Effector memory CD4-positive, alpha-beta T cell (primary cell): ENCODE measurements around the gene ATAD3A.
"Not testable (repeated sequence)": the region's sequence is repeated elsewhere in the genome, so short reads cannot be mapped to it uniquely, and the experiment has no call there.

Experiments used
- DNase-seq, 3 donors: peaks; one replicate each; pipeline ENCODE4 v3.0.0-alpha.2; 2020
- H3K27ac ChIP-seq: 2 replicates; pipeline ENCODE4 v1.7.0; 2013; ENCODE audit warnings: mild to moderate bottlenecking, low read length, moderate library complexity; ENCODE audit not compliant: insufficient read depth, poor library complexity, severe bottlenecking
- H3K27me3 ChIP-seq: replicated peaks from 2 replicates; pipeline ENCODE4 v1.7.0; 2013; ENCODE audit warnings: mild to moderate bottlenecking, low read length; ENCODE audit not compliant: insufficient read depth, control insufficient read depth, poor library complexity, severe bottlenecking
- H3K36me3 ChIP-seq: 2 replicates; pipeline ENCODE4 v1.7.0; 2013; ENCODE audit warnings: mild to moderate bottlenecking, low read length, moderate library complexity; ENCODE audit not compliant: control insufficient read depth, insufficient read depth
- H3K4me1 ChIP-seq: 2 replicates; pipeline ENCODE4 v1.7.0; 2013; ENCODE audit warnings: low read length, mild to moderate bottlenecking; ENCODE audit not compliant: control insufficient read depth, insufficient read depth, poor library complexity, severe bottlenecking
- H3K4me3 ChIP-seq: 2 replicates; pipeline ENCODE4 v1.7.0; 2013; ENCODE audit warnings: low read length, low read depth, mild to moderate bottlenecking; ENCODE audit not compliant: insufficient read depth, poor library complexity, severe bottlenecking
- H3K9me3 ChIP-seq: 2 replicates; pipeline ENCODE4 v1.7.0; 2013; ENCODE audit warnings: mild to moderate bottlenecking, low read length, moderate library complexity; ENCODE audit not compliant: control insufficient read depth

Gene ATAD3A

DNA sequence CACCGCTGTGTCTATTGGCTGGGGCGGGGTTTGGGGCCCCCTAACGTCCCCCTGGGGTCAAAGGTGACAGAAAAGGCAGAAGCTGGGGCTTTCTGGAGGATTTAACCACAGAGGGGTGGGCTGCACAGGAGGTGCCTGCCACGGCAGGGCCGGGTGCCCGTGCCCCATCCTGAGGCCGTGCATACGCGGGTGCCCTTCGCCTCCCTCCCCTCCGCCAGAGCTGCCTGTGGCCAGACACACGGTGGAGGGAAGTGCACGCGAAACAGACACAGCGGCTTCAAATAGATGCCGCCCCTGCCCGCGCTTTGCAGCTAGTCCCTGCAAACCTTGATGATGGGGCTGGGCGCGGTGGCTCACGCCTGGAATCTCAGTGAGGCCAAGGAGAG lies 2.5 kb upstream of the ATAD3A start:
- DNase-seq, H3K9me3 ChIP-seq, H3K27me3 ChIP-seq, H3K4me1 ChIP-seq, H3K4me3 ChIP-seq, H3K27ac ChIP-seq, H3K36me3 ChIP-seq: not testable (repeated sequence)

DNA sequence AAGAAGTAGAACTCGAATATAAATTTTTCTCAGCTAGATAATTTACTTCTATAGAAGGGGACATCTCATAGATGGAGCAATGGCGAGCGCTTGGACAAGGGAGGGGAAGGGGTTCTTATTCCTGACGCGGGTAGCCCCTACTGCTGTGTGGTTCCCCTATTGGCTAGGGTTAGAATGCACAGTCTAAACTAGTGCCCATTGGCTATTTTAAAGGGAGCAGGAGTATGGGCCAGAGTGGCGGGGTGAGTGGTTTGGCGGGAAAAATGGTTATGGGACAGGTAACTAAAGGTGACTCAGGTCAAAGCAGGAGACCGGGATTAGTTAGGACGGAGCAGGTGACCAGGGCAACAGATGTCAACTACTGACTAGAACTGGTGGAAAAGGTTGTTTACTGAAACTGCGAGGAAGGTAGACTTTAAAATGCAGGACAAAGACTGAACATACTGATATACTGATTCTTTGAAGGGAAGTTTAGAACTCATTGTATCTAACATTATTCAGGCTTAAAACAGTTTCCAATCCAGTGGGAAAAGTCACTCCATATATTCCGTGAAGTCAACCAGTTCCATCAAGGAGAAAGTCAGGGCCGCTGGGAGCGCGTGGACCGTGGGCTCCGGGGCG lies 940 bp upstream of the ATAD3A start:
- H3K36me3 ChIP-seq = no peaks in the 10 kb centered on the region
- H3K4me3 ChIP-seq = peak overlapping the region; percentile 86
- no peaks in the 10 kb centered on the region for H3K9me3 ChIP-seq
- peaks cover 6% of the 10 kb centered on the region for H3K4me1 ChIP-seq
- peak overlapping the region; percentile 93 for H3K27ac ChIP-seq
- no peak for DNase-seq
- H3K27me3 ChIP-seq = no peaks in the 10 kb centered on the region

DNA sequence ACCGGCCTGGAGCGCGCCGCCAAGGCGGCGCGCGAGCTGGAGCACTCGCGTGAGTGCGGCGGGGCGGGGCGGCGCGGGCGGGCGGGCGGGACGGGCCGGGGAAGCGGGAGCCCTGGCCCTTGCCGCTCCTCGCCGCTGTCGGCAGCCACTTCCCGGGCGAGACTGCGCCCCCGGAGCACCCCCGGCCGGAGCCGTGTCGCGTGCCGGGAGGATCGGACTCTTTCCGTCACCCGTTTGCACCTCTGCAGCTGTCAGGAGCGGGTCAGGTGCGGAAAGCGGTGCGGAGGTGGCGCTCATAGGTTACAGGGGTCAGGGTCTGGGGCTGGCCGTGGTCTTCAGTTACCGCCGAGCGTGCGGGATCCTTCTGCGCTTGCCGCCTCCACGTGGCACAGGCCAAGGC lies 463 bp downstream of the ATAD3A start:
- not testable (repeated sequence) for H3K9me3 ChIP-seq, H3K27ac ChIP-seq, H3K27me3 ChIP-seq, H3K4me3 ChIP-seq, H3K36me3 ChIP-seq, H3K4me1 ChIP-seq
- DNase-seq = peak in 2 of 3 donors; percentile 8 to 11

DNA sequence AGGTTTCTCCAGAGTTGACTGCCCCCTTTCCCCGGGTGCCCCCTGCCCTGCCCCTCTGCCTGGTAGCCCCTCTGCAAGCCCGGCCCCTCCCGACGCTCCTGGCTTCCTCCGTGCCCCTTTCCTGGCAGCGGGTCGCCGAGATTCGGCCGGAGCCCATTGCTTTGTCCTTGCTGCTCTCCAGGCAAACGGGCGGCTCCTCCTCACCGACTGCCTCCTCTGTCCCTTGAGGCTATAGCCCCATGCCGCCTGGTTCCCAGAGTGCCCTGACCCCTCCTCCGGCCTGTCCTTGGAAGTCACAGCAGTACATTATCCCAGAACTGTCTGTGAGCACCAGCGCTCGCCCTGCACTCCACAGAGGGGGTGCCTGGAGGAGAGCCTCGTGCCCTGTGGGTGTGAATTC lies 1.7 kb downstream of the ATAD3A start:
- H3K36me3 ChIP-seq, DNase-seq, H3K4me3 ChIP-seq, H3K27ac ChIP-seq, H3K9me3 ChIP-seq, H3K27me3 ChIP-seq, H3K4me1 ChIP-seq: not testable (repeated sequence)

DNA sequence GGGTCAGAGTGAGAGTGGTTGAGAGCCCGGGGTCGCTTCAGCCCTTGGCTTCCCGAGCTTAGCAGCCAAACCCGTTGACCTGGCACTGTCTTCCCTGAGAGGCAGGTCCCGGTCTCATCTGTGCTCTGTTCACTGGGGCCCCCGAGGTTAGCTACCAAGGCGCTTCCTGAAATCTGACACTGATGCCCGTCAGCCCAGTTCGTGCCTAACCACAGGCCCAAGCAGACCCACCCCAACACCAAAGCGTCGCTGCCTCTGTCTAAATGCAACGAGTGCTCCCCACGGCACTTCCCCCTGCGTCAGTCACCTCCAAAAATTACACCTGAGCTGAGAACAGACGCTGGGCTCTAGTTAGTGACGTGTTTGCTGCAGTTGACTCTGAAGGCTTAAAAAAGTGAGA lies 2.4 kb downstream of the ATAD3A start:
- not testable (repeated sequence) for H3K27ac ChIP-seq, H3K4me3 ChIP-seq, H3K36me3 ChIP-seq, H3K27me3 ChIP-seq, H3K4me1 ChIP-seq, H3K9me3 ChIP-seq, DNase-seq

DNA sequence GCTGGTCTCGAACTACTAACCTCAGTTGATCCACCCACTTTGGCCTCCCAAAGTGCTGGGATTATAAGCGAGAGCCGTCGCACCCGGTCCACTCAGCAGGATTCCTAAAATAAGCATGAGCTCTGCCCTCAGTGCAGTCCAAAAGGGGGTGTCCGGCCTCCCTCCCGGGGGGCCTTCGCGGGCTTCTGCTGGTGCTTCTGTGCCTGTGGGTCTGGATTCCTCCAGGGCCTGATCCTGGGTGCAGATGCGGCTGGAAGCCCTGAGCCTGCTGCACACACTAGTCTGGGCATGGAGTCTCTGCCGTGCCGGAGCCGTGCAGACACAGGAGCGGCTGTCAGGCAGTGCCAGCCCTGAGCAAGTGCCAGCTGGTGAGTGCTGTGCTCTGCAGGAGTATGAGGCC lies 5.0 kb downstream of the ATAD3A start:
- H3K9me3 ChIP-seq, H3K36me3 ChIP-seq, H3K27me3 ChIP-seq, H3K4me1 ChIP-seq, H3K4me3 ChIP-seq, H3K27ac ChIP-seq, DNase-seq: not testable (repeated sequence)

DNA sequence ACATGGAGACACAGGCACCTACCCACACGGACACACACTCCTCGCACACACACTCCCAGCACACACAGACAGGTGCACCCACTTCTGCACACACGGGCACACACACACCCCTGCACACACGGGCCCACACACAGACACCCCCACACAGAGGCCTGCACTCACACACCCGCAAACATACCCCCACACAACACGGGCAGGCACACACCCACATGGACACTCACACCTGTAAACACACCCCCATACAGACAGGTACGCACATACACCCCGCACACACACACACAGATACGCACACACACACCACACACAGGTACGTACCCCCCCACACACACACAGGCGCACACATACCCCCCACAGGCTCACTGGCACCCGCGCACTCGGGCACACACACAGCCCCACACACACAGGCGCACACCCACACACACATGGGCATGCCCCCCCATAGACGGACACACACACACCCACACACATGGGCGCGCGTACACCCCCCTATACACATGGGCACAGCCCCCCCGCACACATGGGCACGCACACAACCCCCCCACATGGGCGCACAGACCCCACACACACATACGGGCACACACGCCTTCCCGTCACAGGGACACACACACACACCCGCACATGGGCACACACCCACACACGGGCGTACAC lies 6.1 kb downstream of the ATAD3A start:
- DNase-seq = no peak
- H3K27me3 ChIP-seq = no peaks in the 10 kb centered on the region
- no peaks in the 10 kb centered on the region for H3K9me3 ChIP-seq
- H3K4me3 ChIP-seq = no peak overlapping the region
- H3K4me1 ChIP-seq = no peaks in the 10 kb centered on the region
- H3K36me3 ChIP-seq = peaks cover 7% of the 10 kb centered on the region
- no peak overlapping the region for H3K27ac ChIP-seq

DNA sequence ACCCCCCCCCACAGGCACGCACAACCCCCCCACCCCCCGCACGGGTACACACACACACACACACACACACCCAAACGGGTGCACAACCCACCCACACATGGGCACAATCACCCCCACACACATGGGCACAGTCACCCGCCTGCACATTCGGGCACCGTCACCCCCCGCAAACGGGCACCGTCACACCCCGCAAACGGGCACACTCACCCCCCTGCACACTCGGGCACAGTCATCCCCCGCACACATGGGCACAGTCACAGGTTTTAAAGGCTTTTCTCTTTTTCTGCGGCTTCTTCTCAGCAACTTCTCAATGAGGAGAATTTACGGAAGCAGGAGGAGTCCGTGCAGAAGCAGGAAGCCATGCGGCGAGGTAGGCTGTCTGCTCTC lies 6.7 kb downstream of the ATAD3A start:
- not testable (repeated sequence) for H3K4me1 ChIP-seq, H3K9me3 ChIP-seq, H3K27ac ChIP-seq, H3K36me3 ChIP-seq, DNase-seq, H3K4me3 ChIP-seq, H3K27me3 ChIP-seq

DNA sequence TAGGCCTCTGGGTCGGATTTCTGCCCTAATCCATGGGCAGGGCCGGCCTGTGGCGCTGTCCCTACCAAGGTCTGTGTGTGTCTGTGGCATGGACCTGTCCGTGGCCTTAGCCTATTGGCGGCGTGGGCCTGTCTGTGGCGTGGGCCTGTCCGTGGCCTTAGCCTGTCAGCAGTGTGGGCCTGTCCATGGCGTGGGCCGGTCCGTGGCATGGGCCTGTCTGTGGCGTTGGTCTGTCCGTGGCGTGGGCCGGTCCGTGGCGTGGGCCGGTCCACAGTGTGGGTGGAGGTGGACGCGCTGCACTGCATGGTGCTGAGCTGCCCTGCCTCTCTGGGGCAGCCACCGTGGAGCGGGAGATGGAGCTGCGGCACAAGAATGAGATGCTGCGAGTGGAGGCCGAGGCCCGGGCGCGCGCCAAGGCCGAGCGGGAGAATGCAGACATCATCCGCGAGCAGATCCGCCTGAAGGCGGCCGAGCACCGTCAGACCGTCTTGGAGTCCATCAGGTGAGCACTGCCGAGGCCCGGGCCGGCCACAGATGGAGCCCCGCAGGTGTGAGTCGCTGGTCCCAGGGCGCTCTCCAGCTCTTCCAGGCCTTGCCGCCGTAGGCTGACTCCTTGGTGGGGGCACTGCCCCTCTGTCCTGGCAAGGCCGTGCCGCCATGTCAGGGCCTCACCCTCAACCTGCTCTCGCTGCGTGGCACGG lies 8.0 kb downstream of the ATAD3A start:
- H3K27ac ChIP-seq, H3K4me3 ChIP-seq, H3K27me3 ChIP-seq, H3K36me3 ChIP-seq, DNase-seq, H3K9me3 ChIP-seq, H3K4me1 ChIP-seq: not testable (repeated sequence)

DNA sequence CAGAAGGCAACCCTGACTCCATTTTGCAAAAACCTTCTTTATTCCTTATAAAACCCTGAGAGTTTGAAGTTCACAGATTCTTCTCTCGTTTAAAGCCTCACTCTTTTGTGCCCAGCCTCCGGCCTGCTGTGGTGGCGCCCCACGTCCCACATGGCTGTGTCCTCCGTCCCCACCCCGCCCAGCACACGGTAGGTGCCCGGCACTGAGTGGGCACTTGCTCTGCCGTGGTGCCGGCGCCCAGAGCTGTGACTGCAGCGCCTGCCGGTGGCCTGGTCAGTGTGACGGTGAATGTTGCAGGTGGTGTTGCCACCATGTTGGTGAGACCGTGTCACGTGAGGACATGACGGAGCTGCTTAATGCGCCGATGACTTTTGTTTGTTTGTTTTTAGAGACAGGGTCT lies 9.4 kb downstream of the ATAD3A start:
- Histone ChIP-seq H3K36me3 (peaks cover 7% of the 10 kb centered on the region), H3K27me3 (no peaks in the 10 kb centered on the region), H3K4me1 (no peaks in the 10 kb centered on the region), H3K4me3 (no peak overlapping the region), H3K27ac (no peak overlapping the region), H3K9me3 (no peaks in the 10 kb centered on the region)
- no peak for DNase-seq
